NT2/D1 (cell line): ENCODE measurements around the gene CENPB.

ENCODE experiments used
- SUZ12 ChIP-seq: IDR thresholded peaks from 2 replicates; pipeline ENCODE4 v1.6.1; 2011; ENCODE audit not compliant: insufficient read length, insufficient read depth; ENCODE audit errors: extremely low read depth
- ZNF274 ChIP-seq: IDR thresholded peaks from 2 replicates; pipeline ENCODE4 v1.6.1; 2011; ENCODE audit warnings: mild to moderate bottlenecking, low read depth, low read length

GRCh38 chr20:3767427-3768341 is 18.9 kb downstream of the CENPB start, which contains the start of gene ADISSP:
- TF ChIP-seq ZNF274 = no peak
- no peak for TF ChIP-seq SUZ12
